ENCODE data around the gene C22orf23. TPM values are rescaled to one million over a fixed set of nuclear protein-coding genes. Genes with fewer than 3 reads are reported as not detected.

C22orf23 gene
- polyA plus RNA-seq, 2 of the 4 experiments (the other 2 are of a cell fraction): 0.26 to 0.52 TPM

GRCh38 chr22:37975153-37975552, 21.8 kb upstream of the C22orf23 start:
- POLR2A ChIA-PET: interaction anchor here (0.5 kb wide), 1 partner anchor 163 kb away, joined by 6 read pairs; no protein-coding TSS in a partner anchor
- CTCF ChIA-PET: interaction anchor here (1.8 kb wide), 1 partner anchor 10 kb away, joined by 9 read pairs; no protein-coding TSS in a partner anchor
- TF ChIP-seq CHD4 (IDR thresholded peaks at IDR 0.05; ENCODE audit: borderline replicate concordance): no peak
- TF ChIP-seq CBX2 (IDR thresholded peaks at IDR 0.05; ENCODE audit: borderline replicate concordance, low read depth): no peak
- no peak for TF ChIP-seq RCOR1 (IDR thresholded peaks at IDR 0.05; ENCODE audit: low read depth, low read length)
- TF ChIP-seq ZSCAN20 (CRISPR knock-in tag; IDR thresholded peaks at IDR 0.05): no peak
- TF ChIP-seq CEBPB (IDR thresholded peaks at IDR 0.05): no peak
- TF ChIP-seq HEYL (CRISPR knock-in tag; IDR thresholded peaks at IDR 0.05): no peak
- TF ChIP-seq, protein P1, sequence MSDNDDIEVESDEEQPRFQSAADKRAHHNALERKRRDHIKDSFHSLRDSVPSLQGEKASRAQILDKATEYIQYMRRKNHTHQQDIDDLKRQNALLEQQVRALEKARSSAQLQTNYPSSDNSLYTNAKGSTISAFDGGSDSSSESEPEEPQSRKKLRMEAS (IDR thresholded peaks at IDR 0.05): no peak
- no peak for TF ChIP-seq EHF (CRISPR knock-in tag; IDR thresholded peaks at IDR 0.05)
- no peak for TF ChIP-seq TP53 (CRISPR knock-in tag; IDR thresholded peaks at IDR 0.05)
- TF ChIP-seq CTCF (IDR thresholded peaks at IDR 0.05): no peak
- no peak for TF ChIP-seq PHF8 (IDR thresholded peaks at IDR 0.05; ENCODE audit: borderline replicate concordance, low read depth)
- no peak for TF ChIP-seq MYC (IDR thresholded peaks at IDR 0.05; ENCODE audit: borderline replicate concordance, low read length)
- no peak for TF ChIP-seq RNF2 (IDR thresholded peaks at IDR 0.05; ENCODE audit: borderline replicate concordance, low read depth)
- TF ChIP-seq HDAC2 (IDR thresholded peaks at IDR 0.05): no peak
- ATAC-seq (no peak), FAIRE-seq (no peak), DNase-seq (ENCODE audit: low read depth in 1 of 2, low spot score in 1 of 2) (no peak)
- WGBS (ENCODE audit: missing lambda C conversion rate): 71% methylated on average over 2 of the region's 2 CpGs
- H3K27ac ChIP-seq: no peak overlapping the region
- H3K9me3 ChIP-seq: no peaks in the 10 kb centered on the region
- H3K4me1 ChIP-seq: no peaks in the 10 kb centered on the region
- H3K4me3 ChIP-seq: no peak overlapping the region
- H3K4me2 ChIP-seq: no peak overlapping the region

GRCh38 chr22:37973271-37974170, 20.1 kb upstream of the C22orf23 start:
- 91% methylated on average over 20 of the region's 33 CpGs for WGBS (ENCODE audit: missing lambda C conversion rate)
- Histone ChIP-seq H3K27ac (no peak overlapping the region), H3K4me2 (no peak overlapping the region), H3K4me3 (no peak overlapping the region), H3K9me3 (no peaks in the 10 kb centered on the region), H3K4me1 (no peaks in the 10 kb centered on the region)
- CTCF ChIA-PET: no interaction called here
- ATAC-seq (no peak), FAIRE-seq (no peak), DNase-seq (ENCODE audit: low read depth in 1 of 2, low spot score in 1 of 2) (no peak)
- TF ChIP-seq ZFP36 (IDR thresholded peaks at IDR 0.05; ENCODE audit: borderline replicate concordance, partially characterized antibody) (no peak), FOSL2 (IDR thresholded peaks at IDR 0.05) (no peak), FOSL2 (CRISPR knock-in tag; IDR thresholded peaks at IDR 0.05) (no peak), SMC3 (IDR thresholded peaks at IDR 0.05) (no peak), MAZ (IDR thresholded peaks at IDR 0.05; ENCODE audit: borderline replicate concordance, low read depth, low read length) (no peak), CEBPB (IDR thresholded peaks at IDR 0.05) (no peak), SREBF2 (IDR thresholded peaks at IDR 0.05) (no peak), CTCF (IDR thresholded peaks at IDR 0.05) (no peak), E2F6 (IDR thresholded peaks at IDR 0.05; ENCODE audit: borderline replicate concordance, low read depth) (no peak), POLR2A (IDR thresholded peaks at IDR 0.05; ENCODE audit: low read length) (no peak), RARB (CRISPR knock-in tag; IDR thresholded peaks at IDR 0.05) (no peak), ZC3H11A (IDR thresholded peaks at IDR 0.05) (no peak), KDM5A (IDR thresholded peaks at IDR 0.05) (no peak), JUN (IDR thresholded peaks at IDR 0.05) (no peak), BCL3 (IDR thresholded peaks at IDR 0.05) (no peak), NFE2L2 (conservative IDR thresholded peaks at IDR 0.05; ENCODE audit: low read length) (no peak), ZNF302 (CRISPR knock-in tag; IDR thresholded peaks at IDR 0.05) (no peak)
- TF ChIP-seq, protein P2, sequence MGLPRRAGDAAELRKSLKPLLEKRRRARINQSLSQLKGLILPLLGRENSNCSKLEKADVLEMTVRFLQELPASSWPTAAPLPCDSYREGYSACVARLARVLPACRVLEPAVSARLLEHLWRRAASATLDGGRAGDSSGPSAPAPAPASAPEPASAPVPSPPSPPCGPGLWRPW (IDR thresholded peaks at IDR 0.05): no peak
- POLR2A ChIA-PET: no interaction called here
